A673 (cell line): ENCODE data around the gene ERGIC1.

Experiments used
- EZH2 ChIP-seq: fragments of 200-600 bp; sonication (generic); IDR thresholded peaks from 2 replicates; pipeline ENCODE4 v1.6.1; 2017; ENCODE audit warnings: borderline replicate concordance, low read depth, mild to moderate bottlenecking, mixed read lengths, antibody characterized with exemption, low read length; ENCODE audit not compliant: poor library complexity, severe bottlenecking
- TF ChIP-seq, protein P1 (sequence below): fragments of 300-800, 200-600 bp; sonication (generic); conservative IDR thresholded peaks from 2 replicates; pipeline ENCODE4 v1.5.1; 2017; ENCODE audit warnings: low read depth, mild to moderate bottlenecking, antibody characterized with exemption, low read length, moderate library complexity, mixed read lengths

DNA sequence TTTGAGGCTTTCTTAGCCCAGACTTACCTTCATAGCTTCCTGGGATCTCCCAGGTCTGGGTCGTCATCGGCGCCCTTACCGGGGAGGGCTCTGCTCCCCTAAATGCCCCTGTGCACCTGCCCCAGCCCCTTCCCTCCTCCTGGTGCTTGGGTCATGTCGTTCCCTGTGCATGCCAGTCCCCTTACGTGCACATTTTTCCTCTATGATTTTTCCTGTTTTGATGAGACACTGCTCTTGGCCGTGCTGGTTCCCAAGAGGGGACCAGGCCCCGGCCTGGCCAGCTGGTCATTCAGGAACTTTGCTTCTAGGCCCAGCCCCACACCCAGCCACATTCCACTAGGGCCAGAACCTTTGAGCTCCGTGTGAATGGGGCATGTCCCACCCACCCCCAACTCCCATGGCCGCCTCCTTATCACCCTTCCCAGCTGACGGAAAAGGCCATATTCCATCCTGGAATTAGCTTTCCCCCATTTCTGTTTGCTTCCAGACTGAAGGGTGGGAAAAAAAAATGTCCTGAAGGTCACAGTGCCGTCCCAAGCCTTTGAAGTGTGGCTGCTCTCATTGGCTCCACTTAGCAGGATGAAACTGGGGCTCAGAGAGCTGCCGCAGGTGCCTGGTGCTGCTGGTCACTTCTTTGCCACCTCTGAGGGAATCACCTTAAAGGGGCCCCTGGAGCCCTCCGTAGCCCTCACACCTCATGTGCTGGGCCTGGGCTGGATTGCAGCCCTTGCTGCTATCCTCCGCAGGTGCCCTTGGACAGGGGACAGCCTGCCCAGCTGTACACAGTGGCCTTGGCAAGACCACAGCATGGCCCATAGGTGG is 25.1 kb downstream of the ERGIC1 start:
- TF ChIP-seq, protein P1, sequence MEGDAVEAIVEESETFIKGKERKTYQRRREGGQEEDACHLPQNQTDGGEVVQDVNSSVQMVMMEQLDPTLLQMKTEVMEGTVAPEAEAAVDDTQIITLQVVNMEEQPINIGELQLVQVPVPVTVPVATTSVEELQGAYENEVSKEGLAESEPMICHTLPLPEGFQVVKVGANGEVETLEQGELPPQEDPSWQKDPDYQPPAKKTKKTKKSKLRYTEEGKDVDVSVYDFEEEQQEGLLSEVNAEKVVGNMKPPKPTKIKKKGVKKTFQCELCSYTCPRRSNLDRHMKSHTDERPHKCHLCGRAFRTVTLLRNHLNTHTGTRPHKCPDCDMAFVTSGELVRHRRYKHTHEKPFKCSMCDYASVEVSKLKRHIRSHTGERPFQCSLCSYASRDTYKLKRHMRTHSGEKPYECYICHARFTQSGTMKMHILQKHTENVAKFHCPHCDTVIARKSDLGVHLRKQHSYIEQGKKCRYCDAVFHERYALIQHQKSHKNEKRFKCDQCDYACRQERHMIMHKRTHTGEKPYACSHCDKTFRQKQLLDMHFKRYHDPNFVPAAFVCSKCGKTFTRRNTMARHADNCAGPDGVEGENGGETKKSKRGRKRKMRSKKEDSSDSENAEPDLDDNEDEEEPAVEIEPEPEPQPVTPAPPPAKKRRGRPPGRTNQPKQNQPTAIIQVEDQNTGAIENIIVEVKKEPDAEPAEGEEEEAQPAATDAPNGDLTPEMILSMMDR: no peak
- TF ChIP-seq EZH2: no peak
